Measurements from ENCODE around the gene LMX1A.

The LMX1A gene

DNA sequence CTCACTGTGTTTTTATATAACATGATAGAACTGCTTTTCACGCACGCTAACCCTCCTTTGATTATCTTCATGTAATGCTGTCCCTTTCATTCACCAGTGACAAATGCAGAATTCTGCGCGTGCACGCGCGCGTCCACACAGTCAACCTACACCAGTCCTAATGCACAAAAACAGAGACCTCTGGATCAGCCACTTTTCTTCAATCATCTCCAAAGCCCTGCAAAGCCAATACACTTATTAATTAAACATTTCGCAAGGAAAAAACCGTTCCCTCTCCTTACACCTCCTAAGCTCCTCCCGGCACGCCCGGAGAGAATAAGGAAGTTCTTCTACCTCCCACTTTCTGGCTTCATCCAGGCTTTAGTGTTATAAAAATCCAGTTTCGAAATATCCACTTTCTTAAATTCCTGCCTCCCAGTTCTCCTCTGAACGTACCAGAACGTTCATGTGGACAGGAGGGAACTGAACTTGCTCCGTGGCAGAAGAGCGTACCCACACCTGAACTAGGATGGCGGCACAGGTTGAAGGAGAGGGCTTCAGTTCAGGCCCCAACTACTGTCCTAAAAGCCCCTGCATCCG lies 4.6 kb downstream of the LMX1A start:
- no peak overlapping the region for H3K27ac ChIP-seq
- no peak for TF ChIP-seq ZFX (IDR thresholded peaks at IDR 0.05; ENCODE audit: borderline replicate concordance)
- TF ChIP-seq, protein P1, sequence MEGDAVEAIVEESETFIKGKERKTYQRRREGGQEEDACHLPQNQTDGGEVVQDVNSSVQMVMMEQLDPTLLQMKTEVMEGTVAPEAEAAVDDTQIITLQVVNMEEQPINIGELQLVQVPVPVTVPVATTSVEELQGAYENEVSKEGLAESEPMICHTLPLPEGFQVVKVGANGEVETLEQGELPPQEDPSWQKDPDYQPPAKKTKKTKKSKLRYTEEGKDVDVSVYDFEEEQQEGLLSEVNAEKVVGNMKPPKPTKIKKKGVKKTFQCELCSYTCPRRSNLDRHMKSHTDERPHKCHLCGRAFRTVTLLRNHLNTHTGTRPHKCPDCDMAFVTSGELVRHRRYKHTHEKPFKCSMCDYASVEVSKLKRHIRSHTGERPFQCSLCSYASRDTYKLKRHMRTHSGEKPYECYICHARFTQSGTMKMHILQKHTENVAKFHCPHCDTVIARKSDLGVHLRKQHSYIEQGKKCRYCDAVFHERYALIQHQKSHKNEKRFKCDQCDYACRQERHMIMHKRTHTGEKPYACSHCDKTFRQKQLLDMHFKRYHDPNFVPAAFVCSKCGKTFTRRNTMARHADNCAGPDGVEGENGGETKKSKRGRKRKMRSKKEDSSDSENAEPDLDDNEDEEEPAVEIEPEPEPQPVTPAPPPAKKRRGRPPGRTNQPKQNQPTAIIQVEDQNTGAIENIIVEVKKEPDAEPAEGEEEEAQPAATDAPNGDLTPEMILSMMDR (IDR thresholded peaks at IDR 0.05) = no peak

DNA sequence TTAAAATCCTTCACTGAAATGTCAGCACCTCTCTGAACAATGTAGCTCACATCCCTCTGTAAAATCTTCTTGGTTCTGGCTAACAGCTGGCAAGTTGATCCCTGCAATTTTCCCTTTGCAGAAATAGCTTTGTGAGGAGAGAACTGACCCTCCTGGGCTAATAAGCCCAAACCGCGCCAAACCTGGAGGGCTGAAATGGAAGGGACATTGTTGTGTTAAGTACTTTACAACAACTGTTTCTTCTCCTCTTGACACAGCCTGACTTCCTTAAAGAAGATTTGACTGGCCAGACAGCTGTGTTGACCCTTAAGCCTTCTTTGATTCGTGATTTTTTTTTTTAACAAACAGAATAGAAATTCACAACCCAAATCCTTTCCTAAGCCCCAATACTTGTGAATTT lies 5.7 kb downstream of the LMX1A start:
- H3K27ac ChIP-seq = no peak overlapping the region
- TF ChIP-seq, protein P1 (IDR thresholded peaks at IDR 0.05) = no peak
- TF ChIP-seq ZFX (IDR thresholded peaks at IDR 0.05; ENCODE audit: borderline replicate concordance) = no peak

DNA sequence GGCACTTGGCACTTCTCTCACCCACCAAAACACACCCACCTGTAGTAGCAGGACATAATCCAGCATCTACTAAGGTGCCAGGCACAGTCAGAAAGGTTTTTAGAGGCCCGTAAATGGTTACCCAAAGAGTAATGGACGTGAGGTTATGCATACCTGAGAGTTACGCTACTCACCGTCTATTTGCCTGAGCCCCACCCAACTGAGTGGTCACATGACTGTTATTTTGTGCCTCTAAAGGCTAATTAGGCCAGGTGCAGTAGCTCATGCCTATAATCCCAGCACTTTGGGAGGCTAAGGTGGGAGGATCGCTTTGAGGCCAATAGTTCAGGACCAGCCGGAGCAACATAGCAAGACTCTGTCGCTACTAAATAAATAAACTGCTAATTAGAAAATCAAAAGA lies 11.0 kb downstream of the LMX1A start:
- no peak overlapping the region for H3K27ac ChIP-seq
- no peak for TF ChIP-seq ZFX (IDR thresholded peaks at IDR 0.05; ENCODE audit: borderline replicate concordance)
- TF ChIP-seq, protein P1 (IDR thresholded peaks at IDR 0.05) = no peak

DNA sequence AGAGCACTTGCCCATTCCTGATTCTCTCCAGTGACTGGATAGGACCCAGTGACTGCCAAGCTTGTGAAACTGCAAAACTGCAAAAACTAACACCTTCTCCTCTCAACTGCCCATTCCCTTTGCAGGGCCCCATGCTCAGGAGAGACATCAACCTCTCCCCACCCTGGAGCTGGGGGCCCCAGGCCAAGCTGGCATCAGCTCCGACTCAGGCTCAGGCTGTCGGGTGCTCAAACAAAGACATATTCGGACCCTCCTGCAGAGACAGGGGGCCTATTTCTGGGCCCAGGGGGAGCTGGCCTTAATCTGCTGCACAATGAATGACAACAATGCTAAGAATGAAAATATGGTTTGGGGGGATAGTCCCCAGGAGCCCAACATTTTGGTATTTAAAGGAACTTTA lies 11.8 kb downstream of the LMX1A start:
- TF ChIP-seq, protein P1 (IDR thresholded peaks at IDR 0.05) = no peak
- no peak for TF ChIP-seq ZFX (IDR thresholded peaks at IDR 0.05; ENCODE audit: borderline replicate concordance)
- H3K27ac ChIP-seq = no peak overlapping the region

DNA sequence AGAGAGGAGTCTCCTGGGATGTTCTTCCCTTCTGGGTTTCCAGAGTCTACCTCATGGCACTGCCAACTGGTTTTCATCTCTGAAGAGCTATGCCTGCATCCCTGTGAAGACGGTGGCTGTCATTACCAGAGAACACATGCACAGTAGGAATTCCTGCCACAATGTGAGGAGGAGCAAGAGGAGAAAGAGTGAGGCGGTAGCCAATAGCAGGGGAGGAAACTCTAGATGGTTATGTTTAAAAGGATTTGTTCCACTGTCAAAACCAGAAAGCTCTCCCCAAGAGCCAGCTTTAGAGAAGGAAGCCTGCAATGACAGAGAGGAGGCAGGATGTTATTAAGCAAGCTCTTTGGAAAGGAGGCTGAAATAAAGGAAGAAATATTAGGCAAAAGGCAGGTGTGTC lies 12.3 kb downstream of the LMX1A start:
- TF ChIP-seq, protein P1 (IDR thresholded peaks at IDR 0.05) = no peak
- TF ChIP-seq ZFX (IDR thresholded peaks at IDR 0.05; ENCODE audit: borderline replicate concordance) = no peak
- no peak overlapping the region for H3K27ac ChIP-seq

DNA sequence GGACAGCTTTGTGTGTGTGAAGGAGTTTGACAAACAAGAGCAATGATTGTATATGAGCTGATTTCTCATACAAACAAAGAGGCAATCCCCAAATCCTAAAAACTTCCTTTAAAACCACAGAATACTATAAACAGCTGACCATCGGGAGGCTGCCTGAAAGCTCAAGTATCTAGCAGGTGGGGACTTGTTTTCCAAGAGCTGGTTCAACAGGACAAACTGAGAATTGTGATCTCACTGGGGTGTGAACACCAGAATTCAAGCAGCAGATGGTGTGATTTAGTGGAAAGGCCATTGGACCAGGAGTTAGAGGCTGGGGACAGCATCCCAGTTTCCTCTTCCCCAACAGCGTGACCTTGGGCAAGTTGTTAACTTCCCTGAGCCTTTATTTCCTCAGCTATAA lies 13.9 kb downstream of the LMX1A start:
- TF ChIP-seq, protein P1 (IDR thresholded peaks at IDR 0.05) = no peak
- no peak for TF ChIP-seq ZFX (IDR thresholded peaks at IDR 0.05; ENCODE audit: borderline replicate concordance)

DNA sequence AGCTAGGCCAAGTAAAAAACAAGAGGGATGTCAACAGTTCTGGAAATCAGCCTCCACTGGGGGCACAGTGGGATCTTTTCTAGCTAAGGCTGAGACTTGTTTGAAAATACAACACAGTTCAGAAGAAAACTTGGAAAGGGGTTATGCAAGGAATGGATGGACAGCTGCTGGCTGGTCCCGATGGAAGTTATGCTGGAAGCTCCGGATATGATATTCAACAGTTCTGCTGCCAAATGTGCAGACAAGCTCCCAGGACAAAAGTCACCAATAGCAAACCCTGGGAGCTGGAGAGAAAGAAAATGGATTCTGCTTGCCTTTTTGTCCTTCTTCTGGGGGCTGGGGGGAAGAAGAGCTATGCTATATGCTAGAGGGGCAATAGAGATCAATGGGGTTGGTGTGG lies 14.3 kb downstream of the LMX1A start:
- TF ChIP-seq ZFX (IDR thresholded peaks at IDR 0.05; ENCODE audit: borderline replicate concordance) = no peak
- TF ChIP-seq, protein P1 (IDR thresholded peaks at IDR 0.05) = no peak
- H3K27ac ChIP-seq = no peak overlapping the region

More for the DNA sequence above, 13.9 kb downstream of the LMX1A start:
- H3K27ac ChIP-seq = no peak overlapping the region

All from 22Rv1 (cell line).